H7 (cell line): ENCODE results near the gene PDRG1. TPM values are rescaled to one million over a fixed set of nuclear protein-coding genes. Genes with fewer than 3 reads are reported as not detected.

Source experiments
- DNase-seq: peaks from one replicate; pipeline ENCODE4 v3.0.0; 2012
- H3K27me3 ChIP-seq: 2 replicates; pipeline ENCODE4 v1.6.0; 2011; ENCODE audit warnings: mild to moderate bottlenecking, low read length; ENCODE audit not compliant: control insufficient read depth, insufficient read depth
- H3K36me3 ChIP-seq: replicated peaks from 2 replicates; pipeline ENCODE4 v1.5.1; 2011; ENCODE audit warnings: low read length; ENCODE audit not compliant: control insufficient read depth, insufficient read depth
- H3K4me3 ChIP-seq: 2 replicates; pipeline ENCODE4 v1.5.1; 2011; ENCODE audit warnings: low read depth, mild to moderate bottlenecking, control low read depth, low read length, moderate library complexity; ENCODE audit not compliant: insufficient read depth
- total RNA-seq: library from RNA; depleted of rRNA; stranded (reverse); fragments of >200 nt; shearing (Covaris generic); gene quantifications from 2 replicates; pipeline ENCODE4 v1.2.3, GENCODE V29; 2014; rRNA removed

PDRG1 gene
- 8.4 and 12.8 TPM in 2 replicates for total RNA-seq

- H3K27me3 ChIP-seq: peaks cover 2% of the 10 kb centered on the region; the same call in 1 of the 2 replicates
These were observed at the start of gene PDRG1 for GRCh38 chr20:31951530-31952453. Gene PDRG1, minus strand, starts transcription at chr20:31952046. Its CDS starts 85 bp downstream, at chr20:31951961.

GRCh38 chr20:31998246-31998645, 46.4 kb upstream of the PDRG1 start:
- Histone ChIP-seq H3K4me3 (no peak overlapping the region), H3K27me3 (peaks cover 25% of the 10 kb centered on the region), H3K36me3 (no peaks in the 10 kb centered on the region)
- no peak for DNase-seq

More at GRCh38 chr20:31951530-31952453, at the start of gene PDRG1:
- DNase-seq: peak; percentile 99
- H3K4me3 ChIP-seq: peak within 1 kb of the TSS; percentile 81
- H3K36me3 ChIP-seq: peaks cover 24% of the 10 kb centered on the region

- DNase-seq: peak; percentile 48
- no peak overlapping the region for H3K4me3 ChIP-seq
- H3K27me3 ChIP-seq: peaks cover 30% of the 10 kb centered on the region
- no peaks in the 10 kb centered on the region for H3K36me3 ChIP-seq
These were observed 45.1 kb upstream of the PDRG1 start for GRCh38 chr20:31996996-31997395.

DNA sequence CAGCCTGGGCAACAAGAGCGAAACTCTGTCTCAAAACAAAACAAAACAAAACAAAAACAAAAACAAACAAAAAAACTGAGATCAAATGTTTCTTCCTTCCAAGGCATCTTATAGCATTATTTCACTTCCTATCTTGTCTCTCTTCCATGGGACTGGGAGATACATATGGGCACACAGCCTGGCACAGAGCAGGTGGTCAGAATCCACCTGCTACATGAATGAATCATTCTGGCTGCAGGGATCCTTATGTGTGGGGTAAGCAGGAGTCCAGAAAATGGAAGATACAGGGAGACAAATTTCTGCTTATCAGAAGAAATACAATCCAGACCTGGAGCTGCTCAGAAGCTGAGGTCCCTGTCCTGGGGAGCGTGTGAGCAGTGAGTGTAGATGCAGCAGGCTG, 40.2 kb upstream of the PDRG1 start:
- H3K4me3 ChIP-seq: no peak overlapping the region
- peaks cover 30% of the 10 kb centered on the region for H3K27me3 ChIP-seq
- H3K36me3 ChIP-seq: no peaks in the 10 kb centered on the region
- no peak for DNase-seq

DNA sequence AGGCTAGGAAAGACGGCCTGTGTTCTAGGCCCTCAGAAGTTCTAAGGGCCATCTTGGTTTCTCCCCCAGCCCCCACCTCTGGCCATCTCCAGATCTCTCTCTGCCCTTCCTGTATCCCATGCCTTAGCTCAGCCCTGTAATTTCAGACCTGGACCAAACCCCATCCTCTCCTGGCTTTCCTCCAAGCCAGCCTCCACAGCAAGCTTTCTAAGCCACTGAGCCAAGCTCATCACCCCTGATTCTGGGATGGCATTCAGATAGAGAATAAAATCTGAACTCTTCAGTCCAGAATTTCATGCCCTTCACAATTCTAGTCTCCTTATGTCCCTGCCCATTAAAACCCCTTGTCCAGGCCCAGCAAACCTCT, 39.5 kb upstream of the PDRG1 start:
- no peak for DNase-seq
- H3K4me3 ChIP-seq: no peak overlapping the region
- peaks cover 30% of the 10 kb centered on the region for H3K27me3 ChIP-seq
- no peaks in the 10 kb centered on the region for H3K36me3 ChIP-seq

DNA sequence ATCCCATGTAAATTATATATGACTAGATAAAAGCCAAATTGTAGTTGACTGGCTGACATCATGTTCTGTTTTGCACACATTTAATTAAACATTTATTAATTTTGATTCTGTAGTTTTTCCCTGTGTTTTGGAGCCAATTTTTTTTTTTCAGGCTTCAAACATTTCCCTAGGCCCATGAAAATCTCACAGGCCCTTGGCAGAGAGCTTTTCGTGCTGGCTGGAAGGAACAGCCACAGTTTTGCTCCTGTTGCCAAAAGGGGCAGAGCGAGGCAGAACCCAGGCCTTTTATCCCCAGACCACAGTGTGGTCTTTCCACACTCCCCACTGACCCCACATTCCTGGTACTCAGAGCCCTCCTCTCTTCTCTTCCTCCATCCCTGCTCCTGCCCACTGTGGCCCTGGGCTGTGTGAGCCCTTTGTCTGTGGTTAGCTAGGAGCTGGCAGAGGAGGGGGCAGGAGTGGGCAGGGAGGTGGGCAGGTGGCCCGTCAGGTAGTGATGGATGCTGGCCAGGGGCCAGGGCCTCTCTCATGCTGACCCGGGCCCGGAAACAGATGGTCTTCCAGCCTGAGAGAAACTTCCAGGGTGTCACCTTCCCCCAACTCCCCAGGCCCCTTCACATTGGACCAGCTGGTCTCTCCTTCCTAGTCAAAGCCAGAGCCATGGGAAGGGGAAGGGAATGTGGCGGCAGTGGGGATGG, 38.9 kb upstream of the PDRG1 start:
- peaks cover 30% of the 10 kb centered on the region for H3K27me3 ChIP-seq
- no peaks in the 10 kb centered on the region for H3K36me3 ChIP-seq
- DNase-seq: peak; percentile 33
- no peak overlapping the region for H3K4me3 ChIP-seq

DNA sequence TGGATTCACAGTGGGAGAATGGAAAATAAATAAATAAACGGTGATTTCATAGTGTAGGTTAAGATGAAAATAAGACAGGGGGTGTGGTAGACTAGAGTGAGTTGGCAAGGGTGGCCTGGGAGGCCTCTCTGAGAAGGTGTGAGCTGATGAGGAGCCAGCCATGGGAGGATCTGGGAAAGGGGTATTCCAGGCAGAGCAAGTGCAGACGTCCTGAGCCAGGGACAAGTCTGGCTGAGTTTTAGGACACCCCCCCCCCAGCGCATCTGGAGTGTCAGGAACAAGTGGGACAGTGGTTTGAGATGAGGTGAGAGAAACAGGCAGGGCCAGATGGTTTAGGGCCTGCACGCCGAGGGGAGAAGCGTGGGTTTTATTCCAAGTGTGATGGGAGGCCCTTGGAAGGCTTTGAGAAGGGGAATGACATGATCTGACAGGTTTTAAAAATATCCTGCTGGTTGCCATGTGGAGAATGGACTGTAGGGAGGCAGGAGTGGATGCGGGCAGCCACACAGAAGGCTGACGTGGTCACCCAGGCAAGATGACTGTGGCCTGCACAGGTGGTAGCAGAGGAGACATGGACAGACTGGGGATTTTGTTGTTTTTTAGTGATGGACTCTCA, 37.3 kb upstream of the PDRG1 start:
- no peak for DNase-seq
- Histone ChIP-seq H3K36me3 (no peaks in the 10 kb centered on the region), H3K4me3 (no peak overlapping the region), H3K27me3 (peaks cover 15% of the 10 kb centered on the region)

DNA sequence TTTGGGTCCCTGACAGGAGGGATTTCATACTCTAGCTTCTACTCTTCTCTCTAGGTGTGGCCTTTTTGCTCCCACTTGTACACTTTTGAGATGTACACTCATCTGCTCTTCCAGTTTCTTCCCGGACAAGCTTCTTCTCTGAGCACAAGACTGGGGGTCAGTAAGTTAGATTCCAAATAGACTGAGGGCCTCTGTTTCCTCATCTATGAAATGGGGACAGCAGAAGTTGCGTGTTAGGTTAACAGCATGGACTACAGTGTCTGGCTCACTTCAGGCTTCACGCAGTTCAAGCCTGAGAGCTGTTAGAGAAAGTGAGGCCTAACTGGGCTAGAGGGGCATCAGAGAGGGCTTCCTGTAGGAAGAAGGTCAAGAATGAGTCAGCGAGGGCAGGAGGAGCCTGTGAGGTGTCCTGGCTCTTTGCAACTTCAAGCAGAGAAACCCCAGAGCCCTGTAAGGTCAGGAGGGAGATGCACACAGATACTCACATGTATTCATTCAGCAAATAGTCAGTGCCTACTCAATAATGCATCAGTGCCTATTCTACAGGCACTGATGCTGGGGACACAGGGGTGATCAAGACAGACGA, 36.7 kb upstream of the PDRG1 start:
- Histone ChIP-seq H3K36me3 (no peaks in the 10 kb centered on the region), H3K27me3 (peaks cover 8% of the 10 kb centered on the region), H3K4me3 (no peak overlapping the region)
- DNase-seq: no peak

- peak; percentile 46 for DNase-seq
These were observed 35.9 kb upstream of the PDRG1 start for GRCh38 chr20:31987744-31988143.

GRCh38 chr20:31984981-31985471, 33.2 kb upstream of the PDRG1 start:
- Histone ChIP-seq H3K4me3 (no peak overlapping the region), H3K36me3 (no peaks in the 10 kb centered on the region), H3K27me3 (no peaks in the 10 kb centered on the region)
- no peak for DNase-seq

More at GRCh38 chr20:31987744-31988143, 35.9 kb upstream of the PDRG1 start:
- H3K36me3 ChIP-seq: no peaks in the 10 kb centered on the region
- 0 out of 2 replicates have a peak, but pooled peaks cover under 1% of the 10 kb centered on the region for H3K27me3 ChIP-seq
- no peak overlapping the region for H3K4me3 ChIP-seq

DNA sequence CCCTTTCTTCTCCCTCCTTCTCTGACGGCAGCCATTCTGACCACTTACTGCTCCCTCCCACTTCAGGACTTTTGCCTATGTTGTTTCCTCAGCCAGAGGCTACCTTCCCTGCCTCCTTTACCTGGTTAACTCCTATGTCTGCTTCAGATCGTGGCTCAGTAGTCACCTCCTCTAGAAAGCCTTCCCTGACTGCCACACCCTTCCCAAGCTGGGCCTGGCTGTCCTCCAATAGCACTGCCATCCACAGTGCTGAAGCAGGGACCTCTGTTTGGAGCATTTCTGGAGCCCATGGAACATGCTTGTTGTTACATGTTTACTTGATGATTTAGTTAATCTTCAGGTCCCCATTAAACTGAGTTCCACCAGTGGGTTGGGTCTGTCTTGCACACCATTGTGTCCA, 29.9 kb upstream of the PDRG1 start:
- Histone ChIP-seq H3K4me3 (no peak overlapping the region), H3K36me3 (no peaks in the 10 kb centered on the region), H3K27me3 (no peaks in the 10 kb centered on the region)
- no peak for DNase-seq

GRCh38 chr20:31979713-31980426, 28.0 kb upstream of the PDRG1 start:
- DNase-seq: no peak
- no peaks in the 10 kb centered on the region for H3K27me3 ChIP-seq
- no peaks in the 10 kb centered on the region for H3K36me3 ChIP-seq
- H3K4me3 ChIP-seq: no peak overlapping the region

DNA sequence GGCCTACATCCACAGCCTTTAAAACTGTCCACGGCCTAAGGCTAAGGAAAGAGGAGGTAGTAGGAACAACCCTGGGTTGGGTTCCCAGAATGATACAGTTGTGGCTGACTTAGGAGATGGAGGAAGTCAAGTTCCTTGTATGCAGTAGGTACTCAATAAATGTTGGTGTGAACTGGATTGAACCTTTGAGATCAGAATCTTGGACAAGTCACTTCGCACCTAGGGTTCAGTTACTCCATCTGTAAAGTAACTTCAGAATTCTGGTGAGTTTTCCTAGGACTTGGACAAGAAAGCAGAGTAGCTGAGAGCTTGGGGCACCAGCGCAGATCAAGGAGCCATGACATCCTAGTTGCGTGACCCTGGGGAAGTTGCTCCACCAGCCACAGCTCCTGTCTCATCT, 25.2 kb upstream of the PDRG1 start:
- Histone ChIP-seq H3K4me3 (no peak overlapping the region), H3K36me3 (no peaks in the 10 kb centered on the region), H3K27me3 (no peaks in the 10 kb centered on the region)
- no peak for DNase-seq

DNA sequence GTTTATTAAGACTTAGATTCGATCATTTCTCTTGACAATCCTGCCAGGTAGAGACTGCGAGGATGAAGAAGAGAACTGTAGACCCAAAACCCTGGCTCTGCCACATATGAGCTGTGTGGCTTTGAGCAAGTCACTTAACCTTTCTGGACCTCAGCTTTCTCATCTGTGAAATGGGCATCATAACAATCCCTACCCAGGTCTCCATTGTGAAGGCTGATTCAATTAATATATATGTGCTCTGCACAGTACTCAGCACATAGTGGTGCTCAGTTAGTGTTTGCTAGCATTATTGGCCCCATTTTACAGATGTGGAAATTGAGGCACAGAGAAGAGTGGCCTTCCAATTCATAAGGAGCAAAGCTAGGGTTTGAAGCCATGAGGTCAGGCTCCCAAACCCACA, 24.0 kb upstream of the PDRG1 start:
- DNase-seq: no peak
- peaks cover 3% of the 10 kb centered on the region; the same call in 1 of the 2 replicates for H3K27me3 ChIP-seq
- no peaks in the 10 kb centered on the region for H3K36me3 ChIP-seq
- H3K4me3 ChIP-seq: no peak overlapping the region
